Measurements from ENCODE around the gene SGK2.
"Not testable (repeated sequence)": the region's sequence is repeated elsewhere in the genome, so short reads cannot be mapped to it uniquely, and the experiment has no call there.

Gene SGK2

DNA sequence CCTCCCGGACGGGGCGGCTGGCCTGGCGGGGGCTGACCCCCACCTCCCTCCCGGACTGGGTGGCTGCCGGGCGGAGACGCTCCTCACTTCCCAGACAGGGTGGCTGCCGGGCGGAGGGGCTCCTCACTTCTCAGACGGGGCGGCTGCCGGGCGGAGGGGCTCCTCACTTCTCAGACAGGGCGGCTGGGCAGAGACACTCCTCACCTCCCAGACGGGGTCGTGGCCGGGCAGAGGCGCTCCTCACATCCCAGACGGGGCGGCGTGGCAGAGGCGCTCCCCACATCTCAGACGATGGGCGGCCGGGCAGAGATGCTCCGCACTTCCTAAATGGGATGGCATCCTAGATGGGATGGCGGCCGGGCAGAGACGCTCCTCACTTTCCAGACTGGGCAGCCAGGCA lies 48.5 kb downstream of the SGK2 start:
- not testable (repeated sequence) for DNase-seq

- no peak for DNase-seq
Measured at GRCh38 chr20:43631598-43631997, 72.8 kb downstream of the SGK2 start.

All from islet precursor cell (in vitro differentiated cells).